OCI-LY3 (cell line): ENCODE measurements around the gene BRI3BP.

Source experiments
- H2AFZ ChIP-seq: fragments of 200-600, 300-600 bp; shearing (Covaris generic); 2 replicates; pipeline ENCODE4 v1.6.0; 2014; ENCODE audit warnings: antibody characterized with exemption, low read depth, low read length
- H3K27ac ChIP-seq: fragments of 200-600, 300-600 bp; sonication (generic); 2 replicates; pipeline ENCODE4 v1.5.1; 2014; ENCODE audit warnings: mild to moderate bottlenecking, low read length, moderate library complexity, mixed read lengths
- H3K27me3 ChIP-seq: fragments of 200-600, 300-600 bp; sonication (generic); 2 replicates; pipeline ENCODE4 v1.6.1; 2014; ENCODE audit warnings: low read depth, low read length, mixed read lengths
- H3K36me3 ChIP-seq: fragments of 200-600, 300-600 bp; sonication (generic); replicated peaks from 2 replicates; pipeline ENCODE3; 2014; ENCODE audit warnings: low read depth, low read length, mixed read lengths
- H3K4me1 ChIP-seq: fragments of 300-600, 200-600 bp; sonication (generic); 2 replicates; pipeline ENCODE4 v1.6.1; 2014; ENCODE audit warnings: low read length, mixed read lengths
- H3K4me2 ChIP-seq: fragments of 200-600, 300-600 bp; sonication (generic); 2 replicates; pipeline ENCODE4 v1.6.1; 2014; ENCODE audit warnings: low read length, mixed read lengths
- H3K4me3 ChIP-seq: fragments of 300-600, 200-600 bp; sonication (generic); 2 replicates; pipeline ENCODE4 v1.5.1; 2014; ENCODE audit warnings: antibody characterized with exemption, mild to moderate bottlenecking, low read length, moderate library complexity
- H3K79me2 ChIP-seq: fragments of 300-600, 200-600 bp; shearing (Covaris generic); 2 replicates; pipeline ENCODE4 v1.6.1; 2014; ENCODE audit warnings: mild to moderate bottlenecking, low read length, mixed read lengths
- H3K9ac ChIP-seq: fragments of 300-600, 200-600 bp; shearing (Covaris generic); 2 replicates; pipeline ENCODE4 v1.6.0; 2014; ENCODE audit warnings: mild to moderate bottlenecking, low read length, moderate library complexity
- H3K9me3 ChIP-seq: fragments of 200-600, 300-600 bp; shearing (Covaris generic); 2 replicates; pipeline ENCODE4 v1.6.1; 2014; ENCODE audit warnings: low read length, mixed read lengths; ENCODE audit not compliant: insufficient read depth
- H4K20me1 ChIP-seq: fragments of 200-600, 300-600 bp; sonication (generic); 2 replicates; pipeline ENCODE4 v1.6.1; 2016; ENCODE audit warnings: low read length, mixed read lengths; ENCODE audit not compliant: insufficient read depth
- CTCF ChIP-seq: fragments of 200-600, 300-600 bp; sonication (generic); IDR thresholded peaks from 2 replicates; pipeline ENCODE4 v1.5.1; 2014; ENCODE audit warnings: antibody characterized with exemption, low read length, low read depth
- EZH2phosphoT487 ChIP-seq: fragments of 200-600 bp; shearing (Covaris generic); IDR thresholded peaks from 2 replicates; pipeline ENCODE4 v1.6.1; 2018; ENCODE audit warnings: antibody characterized with exemption, mixed run types, low read depth

The BRI3BP gene

DNA sequence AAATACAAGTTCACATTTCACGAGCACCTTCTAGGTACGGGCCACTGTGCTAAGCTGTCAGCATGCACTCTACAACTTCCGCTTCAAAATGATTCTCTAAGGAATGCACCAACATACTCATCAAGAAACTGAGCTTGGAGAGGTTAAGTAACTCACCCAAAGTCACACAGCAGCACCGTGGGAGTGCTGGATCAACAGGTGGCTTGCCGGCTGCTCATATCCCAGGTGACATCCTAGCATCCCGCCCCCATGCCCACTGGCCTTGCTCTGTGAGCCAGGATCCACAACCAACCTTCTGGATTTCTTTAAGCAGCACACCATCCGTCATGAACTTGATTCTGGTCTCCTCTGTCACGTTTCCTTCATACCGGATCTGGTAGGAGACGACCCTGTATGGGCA, 21.2 kb upstream of the BRI3BP start:
- TF ChIP-seq EZH2phosphoT487, result no peak
- no peak for TF ChIP-seq CTCF
- no peak overlapping the region for H3K9ac ChIP-seq
- no peaks in the 10 kb centered on the region for H3K79me2 ChIP-seq
- H4K20me1 ChIP-seq, result no peaks in the 10 kb centered on the region
- H2AFZ ChIP-seq, result no peak overlapping the region
- peaks cover 41% of the 10 kb centered on the region for H3K36me3 ChIP-seq
- no peak overlapping the region for H3K4me3 ChIP-seq
- H3K4me2 ChIP-seq, result no peak overlapping the region
- H3K9me3 ChIP-seq, result no peaks in the 10 kb centered on the region
- H3K27ac ChIP-seq, result no peak overlapping the region
- H3K4me1 ChIP-seq, result no peaks in the 10 kb centered on the region
- no peaks in the 10 kb centered on the region for H3K27me3 ChIP-seq

DNA sequence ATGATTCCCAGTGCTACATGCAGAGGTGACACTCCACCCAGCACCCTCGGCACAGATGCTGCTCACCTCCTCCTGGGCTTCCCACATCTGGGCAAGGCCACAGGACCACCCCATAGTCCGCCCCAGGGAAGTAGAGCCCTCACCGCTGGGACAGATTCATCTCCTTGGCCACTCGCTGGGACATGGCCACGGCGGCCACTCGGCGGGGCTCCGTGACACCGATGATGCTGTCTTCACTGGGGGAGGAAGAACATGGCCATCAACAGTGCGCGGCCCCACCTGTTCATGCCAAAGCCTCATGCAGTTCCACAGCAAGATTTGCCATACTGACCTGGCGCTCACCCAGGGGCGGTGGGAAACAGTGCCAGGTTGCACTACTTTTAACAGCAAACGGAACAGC, 18.2 kb upstream of the BRI3BP start:
- Histone ChIP-seq H3K4me2 (no peak overlapping the region), H3K9me3 (no peaks in the 10 kb centered on the region), H3K27ac (no peak overlapping the region), H3K4me3 (no peak overlapping the region), H4K20me1 (no peaks in the 10 kb centered on the region), H3K9ac (no peak overlapping the region), H2AFZ (no peak overlapping the region), H3K79me2 (peaks cover 10% of the 10 kb centered on the region; the same call in 1 of the 2 replicates), H3K4me1 (no peaks in the 10 kb centered on the region), H3K36me3 (peaks cover 49% of the 10 kb centered on the region), H3K27me3 (no peaks in the 10 kb centered on the region)
- TF ChIP-seq CTCF (no peak), EZH2phosphoT487 (no peak)

DNA sequence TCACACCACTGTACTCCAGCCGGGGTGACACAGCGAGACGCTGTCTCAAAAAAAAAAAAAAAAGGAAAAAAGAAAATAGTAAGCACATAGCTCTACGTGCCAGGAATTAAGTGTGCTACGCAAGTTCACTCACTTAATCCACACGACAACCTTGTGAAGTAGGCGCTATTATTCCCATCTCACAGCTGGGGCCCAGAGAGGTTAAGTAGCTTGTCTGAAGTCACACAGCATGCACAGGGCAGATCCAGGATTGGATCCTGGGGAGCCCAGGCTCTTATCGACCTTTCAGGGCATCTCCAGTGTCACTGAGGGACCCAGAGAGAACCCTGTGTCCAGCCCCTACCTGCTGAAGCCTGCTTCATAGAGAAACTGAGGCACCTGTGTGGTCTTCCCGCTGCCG, 16.4 kb upstream of the BRI3BP start:
- Histone ChIP-seq H3K27ac (no peak overlapping the region), H3K9ac (no peak overlapping the region), H2AFZ (no peak overlapping the region), H3K36me3 (peaks cover 42% of the 10 kb centered on the region), H3K27me3 (no peaks in the 10 kb centered on the region), H3K9me3 (no peaks in the 10 kb centered on the region), H3K4me2 (no peak overlapping the region), H4K20me1 (no peaks in the 10 kb centered on the region), H3K4me3 (no peak overlapping the region), H3K4me1 (no peaks in the 10 kb centered on the region), H3K79me2 (peaks cover 10% of the 10 kb centered on the region; the same call in 1 of the 2 replicates)
- TF ChIP-seq CTCF (no peak), EZH2phosphoT487 (no peak)

GRCh38 chr12:124979568-124979967, 13.9 kb upstream of the BRI3BP start:
- peaks cover 15% of the 10 kb centered on the region; the same call in 1 of the 2 replicates for H3K79me2 ChIP-seq
- no peaks in the 10 kb centered on the region for H3K9me3 ChIP-seq
- no peak overlapping the region for H3K27ac ChIP-seq
- no peaks in the 10 kb centered on the region for H3K27me3 ChIP-seq
- H2AFZ ChIP-seq, result no peak overlapping the region
- no peak overlapping the region for H3K4me2 ChIP-seq
- TF ChIP-seq CTCF, result no peak
- TF ChIP-seq EZH2phosphoT487, result no peak
- H3K9ac ChIP-seq, result no peak overlapping the region
- peaks cover 45% of the 10 kb centered on the region for H3K36me3 ChIP-seq
- no peaks in the 10 kb centered on the region for H3K4me1 ChIP-seq
- no peaks in the 10 kb centered on the region for H4K20me1 ChIP-seq
- H3K4me3 ChIP-seq, result no peak overlapping the region
